HCT116 (cell line): ENCODE results near the gene FBXW4.

Experiments used
- CTCF ChIP-seq, 3 experiments: fragments of 200-600 bp in 1 of 3; sonication (generic) in 1 of 3; IDR thresholded peaks in 2 of 3; conservative IDR thresholded peaks in 1 of 3; 2 replicates each; pipeline ENCODE4 v1.5.1; 2012 to 2017; ENCODE audit warnings: low read depth in 2 of 3, low read length in 2 of 3, antibody characterized with exemption in 1 of 3, borderline replicate concordance in 1 of 3, control low read depth in 1 of 3, mild to moderate bottlenecking in 1 of 3, mixed read lengths in 1 of 3, mixed run types in 1 of 3, moderate library complexity in 1 of 3; ENCODE audit not compliant: insufficient read depth in 1 of 3
- EZH2 ChIP-seq: fragments of 200-600 bp; sonication (generic); IDR thresholded peaks from 2 replicates; pipeline ENCODE4 v1.6.1; 2017; ENCODE audit warnings: antibody characterized with exemption, mixed run types
- EZH2phosphoT487 ChIP-seq: fragments of 200-600 bp; IDR thresholded peaks from 2 replicates; pipeline ENCODE4 v1.6.1; 2018; ENCODE audit warnings: antibody characterized with exemption, borderline replicate concordance
- FOSL1 ChIP-seq: IDR thresholded peaks from 2 replicates; pipeline ENCODE4 v1.6.1; 2012; ENCODE audit warnings: low read depth
- POLR2A ChIP-seq: IDR thresholded peaks from 2 replicates; pipeline ENCODE4 v1.7.0; 2011; ENCODE audit warnings: borderline replicate concordance; ENCODE audit not compliant: insufficient read depth, insufficient read length; ENCODE audit errors: extremely low read depth
- ZNF274 ChIP-seq: fragments of 200-500 bp; sonication (Bioruptor generic); IDR thresholded peaks from 2 replicates; pipeline ENCODE4 v1.6.1; 2014; ENCODE audit warnings: mild to moderate bottlenecking, low read depth, low read length, inconsistent platforms

DNA sequence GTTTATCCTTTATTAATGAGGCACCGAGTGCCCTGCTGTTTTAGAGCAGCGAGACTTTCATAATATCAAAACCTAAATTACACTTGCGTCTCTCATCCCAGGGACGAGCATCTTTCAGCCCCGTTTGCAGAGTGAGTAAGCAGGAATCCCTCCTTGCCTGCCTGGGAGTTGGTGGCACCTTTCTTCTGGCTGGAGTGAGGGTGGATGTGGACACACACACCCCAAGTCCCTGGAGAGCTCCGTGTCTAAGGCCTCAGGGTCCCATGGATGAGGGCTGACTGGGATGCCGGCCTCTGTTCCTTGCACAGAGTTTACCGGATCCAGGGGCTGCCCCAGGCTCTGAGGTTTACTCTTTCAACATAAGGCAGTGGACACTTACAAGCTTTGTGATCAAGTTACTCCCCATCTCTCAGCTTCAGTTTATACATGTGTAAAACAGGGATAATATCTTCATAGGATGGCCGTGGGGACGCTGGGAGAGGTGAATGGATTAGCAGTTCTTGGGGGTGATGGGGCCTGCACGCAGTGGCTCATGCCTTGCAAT, 131.4 kb downstream of the FBXW4 start:
- TF ChIP-seq CTCF (IDR thresholded peaks at IDR 0.05 in 2 of 3, conservative IDR thresholded peaks at IDR 0.05 in 1 of 3; ENCODE audit: borderline replicate concordance in 1 of 3, insufficient read depth in 1 of 3, low read depth in 2 of 3, low read length in 2 of 3) (no peak), EZH2phosphoT487 (no peak), POLR2A (no peak), EZH2 (no peak), ZNF274 (no peak), FOSL1 (no peak)
